K562 (cell line): ENCODE measurements around the gene TMTC2. TPM values are rescaled to one million over a fixed set of nuclear protein-coding genes. Genes with fewer than 3 reads are reported as not detected.

ENCODE experiments used
- ATAC-seq: fragments of 200-7000 bp; cut with Tn5 transposase; 3 replicates; pipeline ENCODE4 v1.9.1; 2020; ENCODE audit warnings: moderate library complexity
- BruUV-seq: library from RNA; stranded (reverse); fragments of 400-500 nt; replicated peaks from 2 replicates; lab custom pipeline; 2021; lab: Mats Ljungman, UMichigan
- CTCF ChIA-PET: fragments of 300-600 bp; formaldehyde crosslinking; extraction: SDS; loops from one replicate; lab custom pipeline; 2021; ENCODE audit warnings: low intra/inter-chr PET ratio; lab: Yijun Ruan, JAX
- POLR2A ChIA-PET: fragments of 300-600, 350-650 bp; sonication (Branson Sonifier 250); formaldehyde crosslinking; extraction: SDS; loops from one replicate; lab custom pipeline; 2021; ENCODE audit warnings: antibody characterized with exemption, inconsistent platforms; lab: Yijun Ruan, JAX
- DNase-seq, 4 experiments: peaks; one replicate each; pipeline versions ENCODE4 v3.0.0 to v3.0.0-alpha.2; 2011 to 2018; ENCODE audit warnings: low spot score in 3 of 4, mixed read lengths in 3 of 4; ENCODE audit errors: extremely low read depth in 1 of 4
- FAIRE-seq: peaks from 2 replicates; lab custom pipeline; 2011; peaks lifted over from hg19 to GRCh38; lab: Jason Lieb, UNC
- H2AFZ ChIP-seq: 2 replicates; pipeline ENCODE4 v1.6.0; 2011; ENCODE audit warnings: low read depth, low read length, control low read depth, inconsistent platforms
- H3K27ac ChIP-seq: fragments of 200-600 bp; 3 replicates; pipeline ENCODE4 v1.8.0; 2011; ENCODE audit warnings: low read depth, mild to moderate bottlenecking, control low read depth, inconsistent platforms, low read length, moderate library complexity, mixed read lengths; ENCODE audit errors: extremely low read depth
- H3K27me3 ChIP-seq, 2 experiments: fragments of 300-600 bp in 1 of 2; 2 replicates in 1 of 2; 3 replicates in 1 of 2; pipeline versions ENCODE4 v1.6.0 to v1.8.0; 2011; ENCODE audit warnings: inconsistent platforms in 2 of 2, low read length in 2 of 2, mild to moderate bottlenecking in 1 of 2, mixed read lengths in 1 of 2, moderate library complexity in 1 of 2; ENCODE audit not compliant: control insufficient read depth in 2 of 2, insufficient read depth in 2 of 2
- H3K36me3 ChIP-seq: fragments of 300-600 bp; 3 replicates; pipeline ENCODE4 v1.8.0; 2011; ENCODE audit warnings: mild to moderate bottlenecking, low read length, inconsistent platforms; ENCODE audit not compliant: control insufficient read depth, insufficient read depth
- H3K4me1 ChIP-seq, 2 experiments: fragments of 200-600 bp in 1 of 2; replicated peaks in 1 of 2; 2 replicates in 1 of 2; 3 replicates in 1 of 2; pipeline versions ENCODE4 v1.5.1 to v1.8.0; 2011; ENCODE audit warnings: inconsistent platforms in 2 of 2, low read length in 2 of 2, mild to moderate bottlenecking in 1 of 2, mixed read lengths in 1 of 2, moderate library complexity in 1 of 2; ENCODE audit not compliant: control insufficient read depth in 2 of 2, insufficient read depth in 2 of 2
- H3K4me2 ChIP-seq: 2 replicates; pipeline ENCODE4 v1.6.1; 2011; ENCODE audit warnings: low read length, control low read depth, inconsistent platforms, mixed read lengths; ENCODE audit not compliant: insufficient read depth
- H3K4me3 ChIP-seq: fragments of 200-600 bp; sonication (generic), shearing (Covaris generic); 2 replicates; pipeline ENCODE4 v1.5.1; 2016; ENCODE audit warnings: control low read depth, inconsistent platforms
- H3K79me2 ChIP-seq: fragments of 200-600 bp; 3 replicates; pipeline ENCODE4 v1.8.0; 2011; ENCODE audit warnings: low read length, inconsistent platforms; ENCODE audit not compliant: control insufficient read depth, insufficient read depth
- H3K9ac ChIP-seq, 2 experiments: 2 replicates each; pipeline versions ENCODE4 v1.6.0 to v1.6.1; 2011; ENCODE audit warnings: low read depth in 2 of 2, low read length in 2 of 2, control low read depth in 1 of 2, inconsistent platforms in 1 of 2, mild to moderate bottlenecking in 1 of 2, mixed read lengths in 1 of 2; ENCODE audit not compliant: insufficient read depth in 1 of 2
- H3K9me1 ChIP-seq: one replicate; pipeline ENCODE4 v1.6.0; 2011; ENCODE audit warnings: inconsistent platforms, mild to moderate bottlenecking, low read length, moderate library complexity; ENCODE audit not compliant: control insufficient read depth, insufficient read depth
- H3K9me3 ChIP-seq: replicated peaks from 2 replicates; pipeline ENCODE4 v1.5.1; 2011; ENCODE audit warnings: low read depth, low read length, inconsistent platforms; ENCODE audit not compliant: control insufficient read depth, insufficient read depth
- H4K20me1 ChIP-seq: replicated peaks from 2 replicates; pipeline ENCODE4 v1.6.1; 2011; ENCODE audit warnings: low read length, inconsistent platforms, mixed read lengths; ENCODE audit not compliant: control insufficient read depth, insufficient read depth
- BHLHE40 ChIP-seq: IDR thresholded peaks from 2 replicates; pipeline ENCODE4 v1.6.1; 2011; ENCODE audit warnings: low read length, improper control_type of control experiment
- EGR1 ChIP-seq: fragments of 450-650 bp; conservative IDR thresholded peaks from 2 replicates; pipeline ENCODE4 v1.6.1; 2017; ENCODE audit warnings: mild to moderate bottlenecking
- HMG20B ChIP-seq: fragments of 250-450 bp; sonication (Bioruptor Pico); IDR thresholded peaks from 2 replicates; pipeline ENCODE4 v1.5.0; 2021; ENCODE audit warnings: mild to moderate bottlenecking
- NBN ChIP-seq: fragments of 450-650 bp; IDR thresholded peaks from 2 replicates; pipeline ENCODE4 v1.6.1; 2016; ENCODE audit warnings: low read depth, mild to moderate bottlenecking
- NCOR1 ChIP-seq: fragments of 450-650 bp; IDR thresholded peaks from 2 replicates; pipeline ENCODE4 v1.6.1; 2016; ENCODE audit warnings: mild to moderate bottlenecking, moderate library complexity
- NR2F6 ChIP-seq: fragments of 450-650 bp; formaldehyde crosslinking; IDR thresholded peaks from 2 replicates; pipeline ENCODE4 v1.4.0; 2020; ENCODE audit warnings: mild to moderate bottlenecking
- SOX6 ChIP-seq: fragments of 450-650 bp; IDR thresholded peaks from 2 replicates; pipeline ENCODE4 v1.6.1; 2014; ENCODE audit warnings: mild to moderate bottlenecking
- TGIF2 ChIP-seq: sonication (generic); formaldehyde crosslinking; IDR thresholded peaks from 2 replicates; pipeline ENCODE4 v1.8.1; 2022; ENCODE audit warnings: mild to moderate bottlenecking, missing genetic modification reagents, moderate library complexity
- WHSC1 ChIP-seq: IDR thresholded peaks from one replicate; pipeline ENCODE4 v1.6.1; 2012; ENCODE audit warnings: low read length, control low read depth, inconsistent platforms
- ZNF143 ChIP-seq: sonication (generic); formaldehyde crosslinking; IDR thresholded peaks from 2 replicates; pipeline ENCODE4 v1.9.0; 2022; ENCODE audit warnings: mild to moderate bottlenecking, missing genetic modification reagents
- ZNF146 ChIP-seq: IDR thresholded peaks from one replicate; pipeline ENCODE4 v1.6.1; 2018; ENCODE audit warnings: missing compliant biosample characterization; ENCODE audit not compliant: unreplicated experiment
- ZNF232 ChIP-seq: sonication (generic); formaldehyde crosslinking; IDR thresholded peaks from 2 replicates; pipeline ENCODE4 v1.8.0; 2022; ENCODE audit warnings: mild to moderate bottlenecking, missing genetic modification reagents
- ZNF445 ChIP-seq: fragments of 250-450 bp; sonication (Bioruptor Pico); IDR thresholded peaks from 2 replicates; pipeline ENCODE4 v1.4.0; 2020; ENCODE audit warnings: low read depth, mild to moderate bottlenecking, moderate library complexity
- ZNF583 ChIP-seq: fragments of 250-450 bp; sonication (Bioruptor Pico); IDR thresholded peaks from 2 replicates; pipeline ENCODE4 v1.4.0; 2020
- WGBS: fragments of 100-300 bp; shearing (Covaris generic); methylation state at CpG from one replicate; pipeline ENCODE4 v1.1.6; 2016; ENCODE audit warnings: low coverage, mixed read lengths; ENCODE audit not compliant: insufficient coverage; ENCODE audit errors: missing lambda C conversion rate; 5-methylcytosine and 5-hydroxymethylcytosine counted together
- in situ Hi-C: fragments of 300-500 bp; cut with MboI; formaldehyde crosslinking; loops from 4 replicates; pipeline ENCODE4 v1.15.0; 2018; ENCODE audit warnings: inconsistent platforms, mixed read lengths
- intact Hi-C: fragments of 100-400 bp; cut with micrococcal nuclease; formaldehyde crosslinking; loops from 2 replicates; pipeline ENCODE4 v1.14.2; 2022
- polyA plus RNA-seq, 8 experiments: library from polyadenylated mRNA; depleted of rRNA in 4 of 8; stranded (reverse) in 5 of 8; unstranded in 3 of 8; fragments of >200 nt; fragmentation: Nextera tagmentation in 2 of 8; fragmentation: Illumina TruSeq in 1 of 8; extraction: Ambion mirVana in 2 of 8; extraction: Trizol in 1 of 8; gene quantifications; 2 replicates each; pipeline versions ENCODE4 v1.2.1 to v1.2.3, GENCODE V29; 2011 to 2014; ENCODE audit warnings: inconsistent platforms in 1 of 8, missing spikeins in 1 of 8
- total RNA-seq, 7 experiments: library from RNA; depleted of rRNA in 6 of 7; stranded (reverse); fragments of >200 nt in 6 of 7; fragmentation: Illumina TruSeq in 2 of 7; extraction: Trizol in 2 of 7; gene quantifications; 2 replicates each; pipeline versions ENCODE4 v1.2.1 to v1.2.3, GENCODE V29; 2011 to 2021; ENCODE audit warnings: low replicate concordance in 1 of 7
- TF ChIP-seq, protein P1 (sequence below): fragments of 450-650 bp; IDR thresholded peaks from 2 replicates; pipeline ENCODE4 v1.6.1; 2018; ENCODE audit not compliant: partially characterized antibody
- TF ChIP-seq, protein P2 (sequence below): sonication (generic); IDR thresholded peaks from 2 replicates; pipeline ENCODE4 v1.6.1; 2016
- TF ChIP-seq, protein P3 (sequence below): fragments of 250-450 bp; sonication (Bioruptor Pico); IDR thresholded peaks from 2 replicates; pipeline ENCODE4 v1.8.0; 2021; ENCODE audit warnings: moderate library complexity, mild to moderate bottlenecking, inconsistent platforms

TMTC2 gene
- total and polyA plus RNA-seq, 9 of the 15 experiments (the other 6 are each of a cell fraction or from before 2014, with no cell fraction given) = 0.29 to 1.1 (median 0.55) TPM

DNA sequence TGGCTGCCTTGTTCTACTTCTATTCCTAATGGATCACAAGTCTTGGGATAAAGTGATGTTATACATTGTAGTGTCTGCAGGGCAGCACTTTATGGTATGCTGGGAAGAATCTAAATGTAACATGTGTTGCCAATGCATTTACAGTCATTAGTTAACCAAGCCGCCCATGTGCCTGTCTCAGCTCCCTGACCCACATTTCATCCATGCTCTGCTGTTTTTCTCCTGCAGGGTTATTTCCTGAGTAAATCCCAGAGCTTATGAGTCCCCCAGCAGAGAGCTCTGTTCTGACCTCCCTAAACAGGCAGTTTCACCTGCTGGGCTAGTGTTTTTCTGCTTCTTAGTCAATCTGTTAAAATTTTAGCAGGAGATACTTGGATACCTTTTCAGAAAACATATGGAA lies 4.4 kb upstream of the TMTC2 start:
- no peaks in the 10 kb centered on the region for H3K36me3 ChIP-seq
- ATAC-seq = no peak
- WGBS = 0% methylated on average over 1 of the region's 1 CpG
- no peaks in the 10 kb centered on the region for H4K20me1 ChIP-seq
- no peaks in the 10 kb centered on the region for H3K9me1 ChIP-seq
- no peaks in the 10 kb centered on the region for H3K79me2 ChIP-seq
- H2AFZ ChIP-seq = no peak overlapping the region
- H3K27me3 ChIP-seq = no peaks in the 10 kb centered on the region
- in situ Hi-C loops = no loop called here
- no peak for FAIRE-seq
- no peak overlapping the region for H3K9ac ChIP-seq
- no peak for DNase-seq
- POLR2A ChIA-PET = interaction anchor here (0.6 kb wide), 1 partner anchor 17 kb away, joined by 3 read pairs; no protein-coding TSS in a partner anchor
- TF ChIP-seq WHSC1 (no peak), ZNF583 (CRISPR knock-in tag) (no peak), ZNF146 (CRISPR knock-in tag) (no peak), SOX6 (no peak), ZNF143 (no peak), NR2F6 (CRISPR knock-in tag) (no peak), BHLHE40 (no peak), EGR1 (no peak), ZNF232 (CRISPR knock-in tag) (no peak), ZNF445 (no peak), NCOR1 (no peak), NBN (no peak), TGIF2 (no peak), HMG20B (CRISPR knock-in tag) (no peak)
- TF ChIP-seq, protein P1, sequence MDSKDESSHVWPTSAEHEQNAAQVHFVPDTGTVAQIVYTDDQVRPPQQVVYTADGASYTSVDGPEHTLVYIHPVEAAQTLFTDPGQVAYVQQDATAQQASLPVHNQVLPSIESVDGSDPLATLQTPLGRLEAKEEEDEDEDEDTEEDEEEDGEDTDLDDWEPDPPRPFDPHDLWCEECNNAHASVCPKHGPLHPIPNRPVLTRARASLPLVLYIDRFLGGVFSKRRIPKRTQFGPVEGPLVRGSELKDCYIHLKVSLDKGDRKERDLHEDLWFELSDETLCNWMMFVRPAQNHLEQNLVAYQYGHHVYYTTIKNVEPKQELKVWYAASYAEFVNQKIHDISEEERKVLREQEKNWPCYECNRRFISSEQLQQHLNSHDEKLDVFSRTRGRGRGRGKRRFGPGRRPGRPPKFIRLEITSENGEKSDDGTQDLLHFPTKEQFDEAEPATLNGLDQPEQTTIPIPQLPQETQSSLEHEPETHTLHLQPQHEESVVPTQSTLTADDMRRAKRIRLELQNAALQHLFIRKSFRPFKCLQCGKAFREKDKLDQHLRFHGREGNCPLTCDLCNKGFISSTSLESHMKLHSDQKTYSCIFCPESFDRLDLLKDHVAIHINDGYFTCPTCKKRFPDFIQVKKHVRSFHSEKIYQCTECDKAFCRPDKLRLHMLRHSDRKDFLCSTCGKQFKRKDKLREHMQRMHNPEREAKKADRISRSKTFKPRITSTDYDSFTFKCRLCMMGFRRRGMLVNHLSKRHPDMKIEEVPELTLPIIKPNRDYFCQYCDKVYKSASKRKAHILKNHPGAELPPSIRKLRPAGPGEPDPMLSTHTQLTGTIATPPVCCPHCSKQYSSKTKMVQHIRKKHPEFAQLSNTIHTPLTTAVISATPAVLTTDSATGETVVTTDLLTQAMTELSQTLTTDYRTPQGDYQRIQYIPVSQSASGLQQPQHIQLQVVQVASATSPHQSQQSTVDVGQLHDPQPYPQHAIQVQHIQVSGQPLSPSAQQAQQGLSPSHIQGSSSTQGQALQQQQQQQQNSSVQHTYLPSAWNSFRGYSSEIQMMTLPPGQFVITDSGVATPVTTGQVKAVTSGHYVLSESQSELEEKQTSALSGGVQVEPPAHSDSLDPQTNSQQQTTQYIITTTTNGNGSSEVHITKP = no peak
- TF ChIP-seq, protein P2, sequence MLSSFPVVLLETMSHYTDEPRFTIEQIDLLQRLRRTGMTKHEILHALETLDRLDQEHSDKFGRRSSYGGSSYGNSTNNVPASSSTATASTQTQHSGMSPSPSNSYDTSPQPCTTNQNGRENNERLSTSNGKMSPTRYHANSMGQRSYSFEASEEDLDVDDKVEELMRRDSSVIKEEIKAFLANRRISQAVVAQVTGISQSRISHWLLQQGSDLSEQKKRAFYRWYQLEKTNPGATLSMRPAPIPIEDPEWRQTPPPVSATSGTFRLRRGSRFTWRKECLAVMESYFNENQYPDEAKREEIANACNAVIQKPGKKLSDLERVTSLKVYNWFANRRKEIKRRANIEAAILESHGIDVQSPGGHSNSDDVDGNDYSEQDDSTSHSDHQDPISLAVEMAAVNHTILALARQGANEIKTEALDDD = no peak
- TF ChIP-seq, protein P3, sequence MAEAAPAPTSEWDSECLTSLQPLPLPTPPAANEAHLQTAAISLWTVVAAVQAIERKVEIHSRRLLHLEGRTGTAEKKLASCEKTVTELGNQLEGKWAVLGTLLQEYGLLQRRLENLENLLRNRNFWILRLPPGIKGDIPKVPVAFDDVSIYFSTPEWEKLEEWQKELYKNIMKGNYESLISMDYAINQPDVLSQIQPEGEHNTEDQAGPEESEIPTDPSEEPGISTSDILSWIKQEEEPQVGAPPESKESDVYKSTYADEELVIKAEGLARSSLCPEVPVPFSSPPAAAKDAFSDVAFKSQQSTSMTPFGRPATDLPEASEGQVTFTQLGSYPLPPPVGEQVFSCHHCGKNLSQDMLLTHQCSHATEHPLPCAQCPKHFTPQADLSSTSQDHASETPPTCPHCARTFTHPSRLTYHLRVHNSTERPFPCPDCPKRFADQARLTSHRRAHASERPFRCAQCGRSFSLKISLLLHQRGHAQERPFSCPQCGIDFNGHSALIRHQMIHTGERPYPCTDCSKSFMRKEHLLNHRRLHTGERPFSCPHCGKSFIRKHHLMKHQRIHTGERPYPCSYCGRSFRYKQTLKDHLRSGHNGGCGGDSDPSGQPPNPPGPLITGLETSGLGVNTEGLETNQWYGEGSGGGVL = no peak
- peaks cover 0 to 12% of the 10 kb centered on the region in 2 experiments; a peak in 3 of 5 replicates for H3K4me1 ChIP-seq
- no peak overlapping the region for H3K27ac ChIP-seq
- BruUV-seq = no TSS peak
- intact Hi-C loops = loop anchor here (10.0 kb wide), 1 partner anchor 212 kb away; no protein-coding TSS in a partner anchor
- H3K4me3 ChIP-seq = no peak overlapping the region
- H3K4me2 ChIP-seq = no peak overlapping the region
- H3K9me3 ChIP-seq = no peaks in the 10 kb centered on the region
- CTCF ChIA-PET = no interaction called here
